ENCODE data around the gene RCBTB2.

Gene RCBTB2

DNA sequence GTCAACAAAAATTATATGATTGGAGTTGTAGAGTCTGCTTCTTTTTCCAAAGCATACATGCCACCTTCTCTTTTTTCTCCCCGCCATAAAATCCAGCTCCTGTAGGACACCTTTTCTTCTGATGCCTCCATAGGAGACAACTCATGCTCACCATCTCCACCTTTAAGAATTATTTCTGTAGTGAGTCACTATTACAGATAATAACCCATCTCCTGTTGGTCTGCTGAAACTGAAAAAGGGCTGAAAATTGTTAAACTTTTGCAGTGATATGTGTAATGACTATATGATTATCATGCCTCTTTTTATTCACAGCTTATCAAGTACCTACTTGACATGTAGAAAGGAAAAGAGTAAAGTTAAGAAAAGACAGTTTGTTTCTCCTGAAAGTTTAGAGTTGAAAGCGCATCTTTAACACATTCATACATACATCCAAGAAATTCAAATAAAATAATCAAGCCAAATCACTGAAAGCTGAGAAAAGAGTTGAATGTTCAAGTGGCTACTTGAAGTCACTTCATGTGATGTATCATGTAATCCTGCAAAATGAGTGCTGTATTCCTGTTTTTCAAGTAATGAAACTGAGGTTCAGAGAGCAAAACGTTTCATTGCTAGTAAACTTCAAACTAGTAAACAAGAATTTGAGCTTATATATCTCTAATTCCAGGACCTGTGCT is 84.5 kb downstream of the RCBTB2 start:
- H3K27ac ChIP-seq (ENCODE audit: low read depth, low read length, poor library complexity, severe bottlenecking) = no peak overlapping the region
- 0 out of 2 replicates have a peak, but pooled peaks cover 4% of the 10 kb centered on the region for H3K9me3 ChIP-seq (ENCODE audit: low read length)
- no peak overlapping the region for H3K4me2 ChIP-seq (ENCODE audit: low read length)
- H3K36me3 ChIP-seq (ENCODE audit: insufficient read depth, low read length) = peaks cover 20% of the 10 kb centered on the region
- no peaks in the 10 kb centered on the region for H3K27me3 ChIP-seq (ENCODE audit: insufficient read depth, low read length)
- no peak for TF ChIP-seq EZH2 (IDR thresholded peaks at IDR 0.05; ENCODE audit: borderline replicate concordance, low read length)
- TF ChIP-seq, protein P1, sequence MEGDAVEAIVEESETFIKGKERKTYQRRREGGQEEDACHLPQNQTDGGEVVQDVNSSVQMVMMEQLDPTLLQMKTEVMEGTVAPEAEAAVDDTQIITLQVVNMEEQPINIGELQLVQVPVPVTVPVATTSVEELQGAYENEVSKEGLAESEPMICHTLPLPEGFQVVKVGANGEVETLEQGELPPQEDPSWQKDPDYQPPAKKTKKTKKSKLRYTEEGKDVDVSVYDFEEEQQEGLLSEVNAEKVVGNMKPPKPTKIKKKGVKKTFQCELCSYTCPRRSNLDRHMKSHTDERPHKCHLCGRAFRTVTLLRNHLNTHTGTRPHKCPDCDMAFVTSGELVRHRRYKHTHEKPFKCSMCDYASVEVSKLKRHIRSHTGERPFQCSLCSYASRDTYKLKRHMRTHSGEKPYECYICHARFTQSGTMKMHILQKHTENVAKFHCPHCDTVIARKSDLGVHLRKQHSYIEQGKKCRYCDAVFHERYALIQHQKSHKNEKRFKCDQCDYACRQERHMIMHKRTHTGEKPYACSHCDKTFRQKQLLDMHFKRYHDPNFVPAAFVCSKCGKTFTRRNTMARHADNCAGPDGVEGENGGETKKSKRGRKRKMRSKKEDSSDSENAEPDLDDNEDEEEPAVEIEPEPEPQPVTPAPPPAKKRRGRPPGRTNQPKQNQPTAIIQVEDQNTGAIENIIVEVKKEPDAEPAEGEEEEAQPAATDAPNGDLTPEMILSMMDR (IDR thresholded peaks at IDR 0.05; ENCODE audit: low read length) = no peak
- H3K4me3 ChIP-seq (ENCODE audit: low read depth, low read length, poor library complexity, severe bottlenecking) = no peak overlapping the region
- no peaks in the 10 kb centered on the region for H3K9me2 ChIP-seq (ENCODE audit: low read depth, low read length)
- no peaks in the 10 kb centered on the region for H3K79me2 ChIP-seq (ENCODE audit: insufficient read depth, low read length)
- no peaks in the 10 kb centered on the region for H3F3A ChIP-seq (ENCODE audit: insufficient read depth, low read length)
- no peak overlapping the region for H3K9ac ChIP-seq (ENCODE audit: low read length)
- no peak overlapping the region for H2AFZ ChIP-seq (ENCODE audit: low read length)
- no peaks in the 10 kb centered on the region for H4K20me1 ChIP-seq (ENCODE audit: insufficient read depth, low read length)
- H3K4me1 ChIP-seq (ENCODE audit: insufficient read depth, low read length, severe bottlenecking) = no peaks in the 10 kb centered on the region

DNA sequence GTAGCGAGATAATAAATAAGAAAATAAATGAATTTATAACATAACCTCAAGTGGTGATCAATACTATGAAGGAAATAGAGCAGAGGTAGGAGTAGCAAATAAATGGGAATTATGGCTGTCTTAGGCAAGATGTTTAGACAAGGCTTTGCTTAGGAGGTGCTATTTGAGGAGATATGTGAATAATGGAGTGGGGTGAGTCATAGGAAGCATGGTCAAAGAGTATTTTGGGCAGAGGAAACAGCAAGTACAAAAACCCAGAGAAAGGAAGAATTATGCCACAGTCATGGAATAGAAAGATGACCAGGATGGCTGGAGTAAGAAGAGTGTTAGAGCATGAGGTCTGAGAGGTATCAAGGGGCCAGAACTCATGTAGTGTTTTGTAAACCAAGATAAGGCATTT is 86.4 kb downstream of the RCBTB2 start:
- no peaks in the 10 kb centered on the region for H3K4me1 ChIP-seq (ENCODE audit: insufficient read depth, low read length, severe bottlenecking)
- no peaks in the 10 kb centered on the region for H3K79me2 ChIP-seq (ENCODE audit: insufficient read depth, low read length)
- 0 out of 2 replicates have a peak, but pooled peaks cover 4% of the 10 kb centered on the region for H3K9me3 ChIP-seq (ENCODE audit: low read length)
- TF ChIP-seq, protein P1 (IDR thresholded peaks at IDR 0.05; ENCODE audit: low read length) = no peak
- TF ChIP-seq EZH2 (IDR thresholded peaks at IDR 0.05; ENCODE audit: borderline replicate concordance, low read length) = no peak
- H3K9me2 ChIP-seq (ENCODE audit: low read depth, low read length) = no peaks in the 10 kb centered on the region
- H4K20me1 ChIP-seq (ENCODE audit: insufficient read depth, low read length) = no peaks in the 10 kb centered on the region
- H3K4me3 ChIP-seq (ENCODE audit: low read depth, low read length, poor library complexity, severe bottlenecking) = no peak overlapping the region
- H3K9ac ChIP-seq (ENCODE audit: low read length) = no peak overlapping the region
- no peak overlapping the region for H3K4me2 ChIP-seq (ENCODE audit: low read length)
- no peak overlapping the region for H2AFZ ChIP-seq (ENCODE audit: low read length)
- H3K27ac ChIP-seq (ENCODE audit: low read depth, low read length, poor library complexity, severe bottlenecking) = no peak overlapping the region
- H3F3A ChIP-seq (ENCODE audit: insufficient read depth, low read length) = no peaks in the 10 kb centered on the region
- H3K36me3 ChIP-seq (ENCODE audit: insufficient read depth, low read length) = peaks cover 10% of the 10 kb centered on the region
- no peaks in the 10 kb centered on the region for H3K27me3 ChIP-seq (ENCODE audit: insufficient read depth, low read length)

DNA sequence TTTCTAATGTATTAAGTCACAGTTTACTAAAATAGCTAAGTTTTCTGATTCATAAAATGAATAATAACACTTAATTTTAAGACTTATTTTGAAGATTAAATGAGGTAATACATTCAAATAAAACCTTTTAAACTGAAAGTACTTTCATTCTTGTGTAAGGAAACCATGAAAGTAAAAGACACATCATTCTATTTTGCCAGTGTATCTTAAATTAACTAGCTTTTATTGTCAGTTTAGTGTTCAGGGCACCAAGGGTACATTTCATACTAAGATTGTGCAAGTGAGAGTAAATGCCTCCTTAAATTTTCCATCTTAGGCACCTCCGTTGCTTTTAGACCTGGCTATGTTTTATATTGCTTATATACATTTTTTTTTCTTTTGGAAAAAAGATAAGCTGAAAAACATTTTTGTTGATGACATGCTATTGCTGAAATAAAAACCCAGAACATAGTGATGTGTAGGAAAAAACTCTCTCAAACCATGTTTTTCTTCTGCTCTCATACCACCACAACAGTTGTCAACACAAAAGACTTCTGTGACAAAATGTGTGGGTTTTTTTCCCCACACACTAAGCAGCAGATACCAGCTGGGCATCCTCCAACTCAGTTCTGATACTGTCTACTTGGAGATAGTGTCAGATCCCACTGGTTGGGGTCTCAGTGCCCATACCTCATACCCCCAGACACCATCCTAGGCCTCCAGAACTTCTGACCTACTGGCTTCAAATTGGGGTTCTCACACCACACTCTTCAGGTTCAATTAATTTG is 89.3 kb downstream of the RCBTB2 start:
- H3K27ac ChIP-seq (ENCODE audit: low read depth, low read length, poor library complexity, severe bottlenecking) = no peak overlapping the region
- no peaks in the 10 kb centered on the region for H3K9me2 ChIP-seq (ENCODE audit: low read depth, low read length)
- no peaks in the 10 kb centered on the region for H3K27me3 ChIP-seq (ENCODE audit: insufficient read depth, low read length)
- H3K4me1 ChIP-seq (ENCODE audit: insufficient read depth, low read length, severe bottlenecking) = no peaks in the 10 kb centered on the region
- no peaks in the 10 kb centered on the region for H3F3A ChIP-seq (ENCODE audit: insufficient read depth, low read length)
- no peak overlapping the region for H3K9ac ChIP-seq (ENCODE audit: low read length)
- TF ChIP-seq, protein P1 (IDR thresholded peaks at IDR 0.05; ENCODE audit: low read length) = no peak
- no peak for TF ChIP-seq EZH2 (IDR thresholded peaks at IDR 0.05; ENCODE audit: borderline replicate concordance, low read length)
- H3K9me3 ChIP-seq (ENCODE audit: low read length) = no peaks in the 10 kb centered on the region
- no peak overlapping the region for H3K4me2 ChIP-seq (ENCODE audit: low read length)
- H3K79me2 ChIP-seq (ENCODE audit: insufficient read depth, low read length) = no peaks in the 10 kb centered on the region
- no peak overlapping the region for H3K4me3 ChIP-seq (ENCODE audit: low read depth, low read length, poor library complexity, severe bottlenecking)
- no peak overlapping the region for H2AFZ ChIP-seq (ENCODE audit: low read length)
- H4K20me1 ChIP-seq (ENCODE audit: insufficient read depth, low read length) = no peaks in the 10 kb centered on the region
- peaks cover 10% of the 10 kb centered on the region; the same call in 1 of the 2 replicates for H3K36me3 ChIP-seq (ENCODE audit: insufficient read depth, low read length)

Data from OCI-LY1 (cell line).